Measurements from ENCODE around the gene NDUFA13.
"Not testable (repeated sequence)": the region's sequence is repeated elsewhere in the genome, so short reads cannot be mapped to it uniquely, and the experiment has no call there.

NDUFA13 gene

GRCh38 chr19:19515642-19516519, at the start of gene NDUFA13:
Gene NDUFA13 (plus strand): TSS chr19:19516225. CDS start chr19:19516239, 14 bp downstream.
- peak; percentile 89 for DNase-seq (ENCODE audit: low read depth)

- DNase-seq (ENCODE audit: low read depth) = no peak
Observed at GRCh38 chr19:19468424-19469050, 47.5 kb upstream of the NDUFA13 start.

GRCh38 chr19:19470579-19470978, 45.4 kb upstream of the NDUFA13 start:
- DNase-seq (ENCODE audit: low read depth) = no peak

- no peak for DNase-seq (ENCODE audit: low read depth)
Observed at GRCh38 chr19:19471682-19472081, 44.3 kb upstream of the NDUFA13 start.

- not testable (repeated sequence) for DNase-seq (ENCODE audit: low read depth)
Observed at GRCh38 chr19:19472106-19472505, 43.9 kb upstream of the NDUFA13 start.

GRCh38 chr19:19475015-19475765, 40.8 kb upstream of the NDUFA13 start:
- DNase-seq (ENCODE audit: low read depth) = no peak

GRCh38 chr19:19475849-19476828, 39.9 kb upstream of the NDUFA13 start:
- no peak for DNase-seq (ENCODE audit: low read depth)

GRCh38 chr19:19477705-19478383, 38.2 kb upstream of the NDUFA13 start:
- DNase-seq (ENCODE audit: low read depth) = no peak

GRCh38 chr19:19480688-19481087, 35.3 kb upstream of the NDUFA13 start:
- DNase-seq (ENCODE audit: low read depth) = no peak

- DNase-seq (ENCODE audit: low read depth) = no peak
Observed at GRCh38 chr19:19482809-19483596, 33.0 kb upstream of the NDUFA13 start.

GRCh38 chr19:19485161-19485997, 30.6 kb upstream of the NDUFA13 start:
- no peak for DNase-seq (ENCODE audit: low read depth)

GRCh38 chr19:19485998-19486290, 30.1 kb upstream of the NDUFA13 start:
- no peak for DNase-seq (ENCODE audit: low read depth)

- DNase-seq (ENCODE audit: low read depth) = no peak
Observed at GRCh38 chr19:19486343-19487076, 29.5 kb upstream of the NDUFA13 start.

GRCh38 chr19:19487077-19487949, 28.7 kb upstream of the NDUFA13 start:
- DNase-seq (ENCODE audit: low read depth) = no peak

- DNase-seq (ENCODE audit: low read depth) = no peak
Observed at GRCh38 chr19:19487950-19488874, 27.8 kb upstream of the NDUFA13 start.

- DNase-seq (ENCODE audit: low read depth) = peak; percentile 81
Observed at GRCh38 chr19:19488875-19489690, 26.9 kb upstream of the NDUFA13 start.
